ENCODE data around the gene ERC2.

Gene ERC2

GRCh38 chr3:55725681-55726500, 742.4 kb downstream of the ERC2 start:
- Histone ChIP-seq H2AFZ (no peak overlapping the region), H3K27me3 (ENCODE audit: control insufficient read depth, insufficient read depth, low read length) (no peaks in the 10 kb centered on the region), H3K79me2 (no peaks in the 10 kb centered on the region), H3K4me1 (no peaks in the 10 kb centered on the region), H3K4me3 (ENCODE audit: low read depth, low read length) (no peak overlapping the region), H3K4me2 (ENCODE audit: low read length) (no peak overlapping the region), H3K36me3 (ENCODE audit: control insufficient read depth, insufficient read depth, low read length) (no peaks in the 10 kb centered on the region), H3K9ac (no peak overlapping the region), H3K27ac (no peak overlapping the region), H3K9me3 (ENCODE audit: control insufficient read depth, low read length) (no peaks in the 10 kb centered on the region)
- TF ChIP-seq CTCF (IDR thresholded peaks at IDR 0.05) = no peak

- Histone ChIP-seq H3K36me3 (ENCODE audit: control insufficient read depth, insufficient read depth, low read length) (no peaks in the 10 kb centered on the region), H3K4me2 (ENCODE audit: low read length) (no peak overlapping the region), H2AFZ (no peak overlapping the region), H3K9ac (no peak overlapping the region), H3K4me3 (ENCODE audit: low read depth, low read length) (no peak overlapping the region), H3K9me3 (ENCODE audit: control insufficient read depth, low read length) (no peaks in the 10 kb centered on the region), H3K4me1 (no peaks in the 10 kb centered on the region), H3K27ac (no peak overlapping the region), H3K27me3 (ENCODE audit: control insufficient read depth, insufficient read depth, low read length) (no peaks in the 10 kb centered on the region), H3K79me2 (no peaks in the 10 kb centered on the region)
- TF ChIP-seq CTCF (IDR thresholded peaks at IDR 0.05) = no peak
Measured at GRCh38 chr3:55724821-55725220, 743.4 kb downstream of the ERC2 start.

GRCh38 chr3:55724407-55724784, 743.9 kb downstream of the ERC2 start:
- H3K27ac ChIP-seq = no peak overlapping the region

GRCh38 chr3:55723653-55724406, 744.4 kb downstream of the ERC2 start:
- no peak for TF ChIP-seq CTCF (IDR thresholded peaks at IDR 0.05)
- H3K9ac ChIP-seq = no peak overlapping the region
- no peaks in the 10 kb centered on the region for H3K36me3 ChIP-seq (ENCODE audit: control insufficient read depth, insufficient read depth, low read length)
- H3K27me3 ChIP-seq (ENCODE audit: control insufficient read depth, insufficient read depth, low read length) = no peaks in the 10 kb centered on the region
- no peaks in the 10 kb centered on the region for H3K79me2 ChIP-seq
- no peak overlapping the region for H3K4me2 ChIP-seq (ENCODE audit: low read length)
- H2AFZ ChIP-seq = no peak overlapping the region
- H3K9me3 ChIP-seq (ENCODE audit: control insufficient read depth, low read length) = no peaks in the 10 kb centered on the region
- no peak overlapping the region for H3K27ac ChIP-seq
- no peaks in the 10 kb centered on the region for H3K4me1 ChIP-seq
- H3K4me3 ChIP-seq (ENCODE audit: low read depth, low read length) = no peak overlapping the region

More at GRCh38 chr3:55724407-55724784, 743.9 kb downstream of the ERC2 start:
- no peak overlapping the region for H3K4me3 ChIP-seq (ENCODE audit: low read depth, low read length)
- H3K79me2 ChIP-seq = no peaks in the 10 kb centered on the region
- H2AFZ ChIP-seq = no peak overlapping the region
- TF ChIP-seq CTCF (IDR thresholded peaks at IDR 0.05) = no peak
- H3K36me3 ChIP-seq (ENCODE audit: control insufficient read depth, insufficient read depth, low read length) = no peaks in the 10 kb centered on the region
- H3K4me1 ChIP-seq = no peaks in the 10 kb centered on the region
- H3K27me3 ChIP-seq (ENCODE audit: control insufficient read depth, insufficient read depth, low read length) = no peaks in the 10 kb centered on the region
- no peak overlapping the region for H3K4me2 ChIP-seq (ENCODE audit: low read length)
- no peaks in the 10 kb centered on the region for H3K9me3 ChIP-seq (ENCODE audit: control insufficient read depth, low read length)
- no peak overlapping the region for H3K9ac ChIP-seq
